Bronchial epithelial cell (primary cell): ENCODE measurements around the gene NCF2. TPM values are rescaled to one million over a fixed set of nuclear protein-coding genes. Genes with fewer than 3 reads are reported as not detected.

ENCODE experiments used
- DNase-seq: peaks from one replicate; pipeline ENCODE4 v3.0.0-alpha.2; 2010; ENCODE audit warnings: low read depth
- FAIRE-seq: peaks from 2 replicates; lab custom pipeline; 2011; peaks lifted over from hg19 to GRCh38; lab: Jason Lieb, UNC
- H3K27me3 ChIP-seq: 2 replicates; pipeline ENCODE4 v1.5.1; 2011; ENCODE audit warnings: low read length; ENCODE audit not compliant: control insufficient read depth, insufficient read depth
- H3K36me3 ChIP-seq: 2 replicates; pipeline ENCODE4 v1.5.1; 2011; ENCODE audit warnings: low read length; ENCODE audit not compliant: control insufficient read depth, insufficient read depth
- H3K4me3 ChIP-seq: 2 replicates; pipeline ENCODE4 v1.5.1; 2011; ENCODE audit warnings: mild to moderate bottlenecking, low read depth, low read length, control low read depth
- total RNA-seq: library from RNA; depleted of rRNA; stranded (reverse); fragments of >200 nt; gene quantifications from 2 replicates; pipeline ENCODE4 v1.2.1, GENCODE V29; 2014
- TF ChIP-seq, protein P1 (sequence below): IDR thresholded peaks from 2 replicates; pipeline ENCODE4 v1.5.1; 2011; ENCODE audit warnings: mild to moderate bottlenecking, moderate library complexity, low read length, control low read depth, inconsistent platforms; ENCODE audit not compliant: insufficient read depth, severe bottlenecking

The NCF2 gene
- total RNA-seq, 1 donor from 2014 or later: 96.4 TPM

DNA sequence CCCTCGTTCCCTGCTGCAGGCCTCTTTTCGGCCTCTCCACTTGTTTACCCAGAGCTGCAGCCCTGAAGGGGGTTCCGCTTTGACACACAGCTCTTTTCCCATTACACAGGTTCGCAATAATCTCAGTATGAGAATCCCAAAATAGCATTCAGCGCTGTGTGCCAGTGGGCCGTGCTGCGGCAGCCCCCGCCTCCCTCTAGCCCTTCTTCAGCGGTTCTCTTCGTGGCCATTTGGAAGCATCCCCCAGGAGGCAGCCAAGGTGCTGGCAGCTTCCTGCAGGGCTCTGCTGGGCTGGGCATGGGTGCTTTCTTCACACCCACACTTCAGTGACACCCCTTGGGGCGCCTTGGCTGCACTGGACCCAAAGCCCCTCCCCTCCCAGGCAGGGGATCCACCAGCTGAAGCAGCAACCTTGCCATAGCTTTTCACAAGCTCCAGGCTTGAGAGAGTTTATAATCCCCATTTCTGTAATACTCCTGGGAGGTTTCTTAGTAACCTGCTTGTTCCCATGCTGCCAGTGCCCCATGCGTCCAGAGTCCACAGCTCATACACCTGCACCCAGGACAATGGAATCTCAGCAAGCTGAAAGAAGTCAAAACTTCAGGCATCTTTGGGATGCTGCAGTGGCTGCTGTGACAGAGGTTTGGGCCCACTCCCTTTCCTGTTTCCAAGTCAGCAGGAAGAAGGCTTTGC, 8.1 kb downstream of the NCF2 start:
- TF ChIP-seq, protein P1, sequence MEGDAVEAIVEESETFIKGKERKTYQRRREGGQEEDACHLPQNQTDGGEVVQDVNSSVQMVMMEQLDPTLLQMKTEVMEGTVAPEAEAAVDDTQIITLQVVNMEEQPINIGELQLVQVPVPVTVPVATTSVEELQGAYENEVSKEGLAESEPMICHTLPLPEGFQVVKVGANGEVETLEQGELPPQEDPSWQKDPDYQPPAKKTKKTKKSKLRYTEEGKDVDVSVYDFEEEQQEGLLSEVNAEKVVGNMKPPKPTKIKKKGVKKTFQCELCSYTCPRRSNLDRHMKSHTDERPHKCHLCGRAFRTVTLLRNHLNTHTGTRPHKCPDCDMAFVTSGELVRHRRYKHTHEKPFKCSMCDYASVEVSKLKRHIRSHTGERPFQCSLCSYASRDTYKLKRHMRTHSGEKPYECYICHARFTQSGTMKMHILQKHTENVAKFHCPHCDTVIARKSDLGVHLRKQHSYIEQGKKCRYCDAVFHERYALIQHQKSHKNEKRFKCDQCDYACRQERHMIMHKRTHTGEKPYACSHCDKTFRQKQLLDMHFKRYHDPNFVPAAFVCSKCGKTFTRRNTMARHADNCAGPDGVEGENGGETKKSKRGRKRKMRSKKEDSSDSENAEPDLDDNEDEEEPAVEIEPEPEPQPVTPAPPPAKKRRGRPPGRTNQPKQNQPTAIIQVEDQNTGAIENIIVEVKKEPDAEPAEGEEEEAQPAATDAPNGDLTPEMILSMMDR: no peak
- FAIRE-seq (no peak), DNase-seq (no peak)
- Histone ChIP-seq H3K36me3 (no peaks in the 10 kb centered on the region), H3K4me3 (no peak overlapping the region), H3K27me3 (no peaks in the 10 kb centered on the region)

DNA sequence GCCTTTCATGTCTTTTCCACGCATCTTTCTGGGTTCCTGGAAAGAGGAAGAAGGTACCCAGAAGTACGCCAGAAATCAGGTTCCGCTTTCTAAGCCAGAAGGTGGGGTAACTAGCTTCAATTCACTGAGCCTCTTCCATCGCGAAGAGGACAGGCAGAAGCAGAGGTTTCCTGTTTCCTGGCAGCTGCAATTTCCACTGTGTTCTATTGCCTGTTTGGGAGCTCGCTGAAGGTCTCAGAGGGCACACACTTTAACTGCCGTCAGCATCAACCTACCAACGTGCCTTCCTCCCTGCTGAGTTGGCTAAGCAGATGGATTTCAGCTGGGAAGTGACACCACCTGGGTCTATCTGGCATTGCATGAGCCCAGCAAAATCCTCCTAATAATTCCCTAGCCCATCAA, 10.0 kb downstream of the NCF2 start:
- TF ChIP-seq, protein P1: peak; percentile 32
- DNase-seq: peak; percentile 39

DNA sequence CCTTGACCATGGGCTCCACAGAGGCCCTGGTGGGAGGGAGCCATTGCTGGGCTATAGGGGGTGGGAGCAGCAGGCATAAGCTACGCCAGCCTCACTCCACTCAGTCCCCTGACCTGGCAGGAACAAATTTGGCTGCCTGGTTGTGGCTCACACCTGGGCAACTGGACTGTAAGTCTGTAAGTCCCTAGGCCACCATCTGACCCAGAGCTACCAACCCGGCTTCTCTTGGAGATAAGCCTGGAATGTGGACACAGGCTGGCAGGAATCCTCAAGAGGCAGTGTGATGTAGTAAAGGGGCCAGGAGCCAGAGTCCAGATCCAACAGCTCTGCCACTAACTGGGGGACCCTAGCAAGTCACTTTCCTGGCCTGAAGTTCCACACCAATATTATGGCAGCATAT, 11.4 kb downstream of the NCF2 start:
- H3K4me3 ChIP-seq: no peak overlapping the region
- FAIRE-seq (no peak), DNase-seq (no peak)
- no peaks in the 10 kb centered on the region for H3K27me3 ChIP-seq
- TF ChIP-seq, protein P1: no peak
- H3K36me3 ChIP-seq: no peaks in the 10 kb centered on the region

More for the DNA sequence above, 10.0 kb downstream of the NCF2 start:
- Histone ChIP-seq H3K27me3 (no peaks in the 10 kb centered on the region), H3K4me3 (no peak overlapping the region), H3K36me3 (no peaks in the 10 kb centered on the region)
- no peak for FAIRE-seq

DNA sequence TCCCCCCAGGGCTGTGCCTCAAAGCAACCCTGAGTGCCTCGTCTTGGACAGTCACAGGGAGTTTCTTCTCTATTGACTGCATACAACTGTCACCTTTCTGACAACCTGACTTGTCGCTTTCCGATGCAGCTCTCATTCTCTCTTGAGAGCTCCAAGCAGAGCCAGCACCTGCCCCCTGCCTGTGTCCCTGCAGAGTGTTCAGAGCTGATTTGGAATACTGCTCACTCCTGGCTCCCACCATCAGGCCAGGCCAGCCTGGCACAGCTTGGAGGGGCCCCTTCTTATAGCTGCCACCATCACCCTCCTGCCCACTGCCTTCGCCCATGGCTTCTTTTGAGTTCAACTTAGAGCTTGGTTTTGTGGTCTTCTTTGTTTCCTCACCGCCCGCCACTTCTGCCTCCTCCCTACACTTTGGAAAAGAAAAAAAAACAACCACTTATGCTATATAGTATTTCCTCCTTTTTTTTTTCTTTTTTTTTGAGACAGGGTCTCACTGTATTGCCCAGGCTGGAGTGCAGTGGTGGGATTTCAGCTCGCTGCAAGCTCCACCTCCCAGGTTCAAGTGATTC, 12.3 kb downstream of the NCF2 start:
- H3K4me3 ChIP-seq: no peak overlapping the region
- H3K36me3 ChIP-seq: no peaks in the 10 kb centered on the region
- TF ChIP-seq, protein P1: no peak
- DNase-seq: no peak
- FAIRE-seq: no peak
- no peaks in the 10 kb centered on the region for H3K27me3 ChIP-seq

DNA sequence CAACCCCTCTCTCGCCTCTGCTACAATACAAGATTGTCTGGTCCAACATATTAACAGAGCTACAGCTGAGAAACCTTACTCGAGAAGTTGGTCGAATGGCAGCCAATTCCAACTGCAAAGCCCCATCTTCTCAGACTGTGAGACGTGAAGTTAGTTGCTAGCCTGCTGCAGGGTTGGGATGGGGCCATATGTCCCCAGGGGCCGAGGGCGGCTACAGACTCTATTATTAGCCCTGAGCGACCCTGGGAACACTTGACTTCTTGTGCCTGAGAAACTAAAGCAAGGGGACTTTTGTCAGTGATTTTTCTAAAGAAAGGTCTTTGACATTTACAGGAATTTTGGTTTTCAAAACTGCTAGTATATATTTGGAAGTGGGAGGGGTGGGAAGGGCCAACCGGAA, 13.7 kb downstream of the NCF2 start:
- H3K4me3 ChIP-seq: no peak overlapping the region
- TF ChIP-seq, protein P1: no peak
- no peaks in the 10 kb centered on the region for H3K27me3 ChIP-seq
- H3K36me3 ChIP-seq: no peaks in the 10 kb centered on the region
- FAIRE-seq: no peak
- no peak for DNase-seq
